Liver (tissue), 9 donors: Measurements from ENCODE around the gene ELOVL2. TPM values are rescaled to one million over a fixed set of nuclear protein-coding genes. Genes with fewer than 3 reads are reported as not detected.

Source experiments
- DNase-seq: peaks from one replicate; pipeline ENCODE4 v3.0.0-alpha.2; 2017; ENCODE audit warnings: low spot score
- H3K27ac ChIP-seq, 2 donors: one replicate each; pipeline ENCODE4 v1.7.0; 2013; ENCODE audit warnings: inconsistent platforms in 2 of 2, low read length in 2 of 2, control low read depth in 1 of 2, low read depth in 1 of 2, mild to moderate bottlenecking in 1 of 2
- H3K27me3 ChIP-seq, 4 donors: one replicate each; pipeline versions ENCODE4 v1.6.1 to v1.7.0; 2013; ENCODE audit warnings: low read length in 3 of 4, inconsistent platforms in 1 of 4, mild to moderate bottlenecking in 1 of 4, moderate library complexity in 1 of 4; ENCODE audit not compliant: control insufficient read depth in 4 of 4, insufficient read depth in 4 of 4
- H3K36me3 ChIP-seq, 4 donors: one replicate each; pipeline versions ENCODE4 v1.6.1 to v1.7.0; 2013; ENCODE audit warnings: low read length in 3 of 4, mild to moderate bottlenecking in 3 of 4, low read depth in 1 of 4, moderate library complexity in 1 of 4; ENCODE audit not compliant: control insufficient read depth in 4 of 4, insufficient read depth in 3 of 4
- H3K4me1 ChIP-seq, 4 donors: one replicate each; pipeline versions ENCODE4 v1.6.1 to v1.7.0; 2013; ENCODE audit warnings: low read length in 3 of 4, mild to moderate bottlenecking in 3 of 4, moderate library complexity in 1 of 4; ENCODE audit not compliant: control insufficient read depth in 4 of 4, insufficient read depth in 4 of 4
- H3K4me3 ChIP-seq, 3 donors: one replicate each; pipeline versions ENCODE4 v1.6.1 to v1.7.0; 2013; ENCODE audit warnings: low read length in 3 of 3, control low read depth in 1 of 3, low read depth in 1 of 3, mild to moderate bottlenecking in 1 of 3
- H3K9ac ChIP-seq, 2 donors: one replicate each; pipeline ENCODE4 v1.7.0; 2013; ENCODE audit warnings: low read length in 2 of 2, mild to moderate bottlenecking in 2 of 2, moderate library complexity in 2 of 2, control low read depth in 1 of 2, low read depth in 1 of 2
- H3K9me3 ChIP-seq, 4 donors: one replicate each; pipeline versions ENCODE4 v1.6.1 to v1.7.0; 2013; ENCODE audit warnings: low read length in 3 of 4; ENCODE audit not compliant: control insufficient read depth in 4 of 4
- ATF3 ChIP-seq: IDR thresholded peaks from 2 replicates; pipeline ENCODE4 v1.6.1; 2016; ENCODE audit warnings: antibody characterized with exemption
- CTCF ChIP-seq: fragments of 150-350 bp; IDR thresholded peaks from 2 replicates; pipeline ENCODE4 v1.5.1; 2017; ENCODE audit warnings: improper control_type of control experiment, low read depth, low read length; ENCODE audit not compliant: missing input control
- EGR1 ChIP-seq, 2 donors: IDR thresholded peaks; 2 replicates each; pipeline ENCODE4 v1.6.1; 2016 to 2018; ENCODE audit warnings: antibody characterized with exemption in 2 of 2, low read depth in 2 of 2
- FOXA1 ChIP-seq: IDR thresholded peaks from 2 replicates; pipeline ENCODE4 v1.6.1; 2016; ENCODE audit warnings: antibody characterized with exemption
- HNF4G ChIP-seq: IDR thresholded peaks from 2 replicates; pipeline ENCODE4 v1.6.1; 2016; ENCODE audit warnings: antibody characterized with exemption
- JUND ChIP-seq, 2 donors: IDR thresholded peaks; 2 replicates each; pipeline ENCODE4 v1.6.1; 2016; ENCODE audit warnings: antibody characterized with exemption in 2 of 2
- MAX ChIP-seq: IDR thresholded peaks from 2 replicates; pipeline ENCODE4 v1.6.1; 2016; ENCODE audit warnings: antibody characterized with exemption
- NR2F2 ChIP-seq: IDR thresholded peaks from 2 replicates; pipeline ENCODE4 v1.6.1; 2016; ENCODE audit warnings: antibody characterized with exemption
- RAD21 ChIP-seq, 2 donors: IDR thresholded peaks; 2 replicates each; pipeline ENCODE4 v1.6.1; 2016; ENCODE audit warnings: antibody characterized with exemption in 2 of 2, mild to moderate bottlenecking in 2 of 2
- REST ChIP-seq: IDR thresholded peaks from 2 replicates; pipeline ENCODE4 v1.6.1; 2016; ENCODE audit warnings: antibody characterized with exemption, mild to moderate bottlenecking
- SP1 ChIP-seq: IDR thresholded peaks from 2 replicates; pipeline ENCODE4 v1.6.1; 2018; ENCODE audit warnings: antibody characterized with exemption, mild to moderate bottlenecking
- YY1 ChIP-seq: IDR thresholded peaks from 2 replicates; pipeline ENCODE4 v1.6.1; 2016; ENCODE audit warnings: antibody characterized with exemption, mild to moderate bottlenecking
- ZBTB33 ChIP-seq: IDR thresholded peaks from 2 replicates; pipeline ENCODE4 v1.6.1; 2016; ENCODE audit warnings: antibody characterized with exemption
- WGBS: extraction: QIAGEN DNeasy Blood & Tissue Kit; methylation state at CpG from one replicate; pipeline ENCODE4 v1.1.7; 2013; 5-methylcytosine and 5-hydroxymethylcytosine counted together
- polyA plus RNA-seq, 2 donors: library from polyadenylated mRNA; stranded (reverse) in 1 of 2; unstranded in 1 of 2; fragments of 200-250 nt in 1 of 2; fragments of >200 nt in 1 of 2; fragmentation: Nextera tagmentation in 1 of 2; extraction: Ambion mirVana in 1 of 2; gene quantifications; one replicate each; pipeline versions ENCODE4 v1.2.1 to v1.2.3, GENCODE V29; 2013 to 2015
- total RNA-seq, 2 donors: library from RNA; depleted of rRNA; stranded (reverse); fragments of >200 nt; gene quantifications; one replicate each; pipeline ENCODE4 v1.2.3, GENCODE V29; 2014
- donor health status: healthy.
- donor health status: healthy.
- donor health status: healthy.
- donor health status: healthy.
- donor health status: healthy.

ELOVL2 gene
- total and polyA plus RNA-seq, 4 donors: 7.1 to 28.5 (median 22.1) TPM

- no peak for TF ChIP-seq REST
Observed at GRCh38 chr6:11008821-11009220, 35.3 kb downstream of the ELOVL2 start (continued).

GRCh38 chr6:11007715-11008608 is 36.1 kb downstream of the ELOVL2 start:
- 50% methylated on average over 10 of the region's 10 CpGs for WGBS
- Histone ChIP-seq H3K4me1 (peaks cover 8 to 40% (median 27%) of the 10 kb centered on the region in 4 donors), H3K27me3 (no peaks in the 10 kb centered on the region), H3K36me3 (no peaks in the 10 kb centered on the region), H3K4me3 (no peak overlapping the region), H3K9ac (no peak overlapping the region), H3K27ac (peak overlapping the region in 1 of 2 donors; percentile 9), H3K9me3 (no peaks in the 10 kb centered on the region)
- TF ChIP-seq JUND (IDR thresholded peaks at IDR 0.05) (no peak), MAX (no peak), NR2F2 (no peak), YY1 (no peak), HNF4G (no peak), REST (no peak), FOXA1 (no peak), ATF3 (no peak), EGR1 (IDR thresholded peaks at IDR 0.05; ENCODE audit: low read depth in 2 of 2) (no peak), RAD21 (IDR thresholded peaks at IDR 0.05) (no peak), SP1 (no peak), CTCF (no peak), ZBTB33 (no peak)
- DNase-seq: no peak
